HepG2 (cell line): ENCODE results near the gene MAGI1. TPM values are rescaled to one million over a fixed set of nuclear protein-coding genes. Genes with fewer than 3 reads are reported as not detected.

Source experiments
- ATAC-seq: fragments of 200-7000 bp; cut with Tn5 transposase; 3 replicates; pipeline ENCODE4 v1.9.1; 2020; ENCODE audit warnings: mild to moderate bottlenecking, moderate library complexity
- BruUV-seq: library from RNA; stranded (reverse); fragments of 400-500 nt; replicated peaks from 2 replicates; lab custom pipeline; 2021; lab: Mats Ljungman, UMichigan
- CTCF ChIA-PET: fragments of 300-600 bp; formaldehyde crosslinking; extraction: SDS; loops from one replicate; lab custom pipeline; 2021; ENCODE audit warnings: low total read pairs, inconsistent platforms, low intra/inter-chr PET ratio; lab: Yijun Ruan, JAX
- POLR2A ChIA-PET: fragments of 350-600 bp; sonication (Branson Sonifier 250); formaldehyde crosslinking; loops from one replicate; lab custom pipeline; 2020; ENCODE audit warnings: antibody characterized with exemption, inconsistent platforms; lab: Yijun Ruan, JAX
- DNase-seq: peaks from one replicate; pipeline ENCODE4 v3.0.0-alpha.2; 2015; ENCODE audit warnings: low spot score
- FAIRE-seq: peaks from 3 replicates; lab custom pipeline; 2011; peaks lifted over from hg19 to GRCh38; lab: Jason Lieb, UNC
- H2AFZ ChIP-seq: one replicate; pipeline ENCODE4 v1.6.1; 2011; ENCODE audit warnings: low read length, inconsistent platforms
- H3K27ac ChIP-seq: fragments of 300-600 bp; 3 replicates; pipeline ENCODE4 v1.8.0; 2011; ENCODE audit warnings: mixed run types, mild to moderate bottlenecking, mixed read lengths, low read length, inconsistent platforms; ENCODE audit not compliant: insufficient read depth; ENCODE audit errors: extremely low read length
- H3K27me3 ChIP-seq, 2 experiments: fragments of 200-600 bp in 1 of 2; 2 replicates in 1 of 2; 3 replicates in 1 of 2; pipeline versions ENCODE4 v1.6.0 to v1.8.0; 2011; ENCODE audit warnings: low read length in 2 of 2, mild to moderate bottlenecking in 2 of 2, moderate library complexity in 2 of 2, inconsistent platforms in 1 of 2; ENCODE audit not compliant: insufficient read depth in 2 of 2, control insufficient read depth in 1 of 2
- H3K36me3 ChIP-seq, 2 experiments: fragments of 200-600 bp in 1 of 2; replicated peaks in 1 of 2; 2 replicates in 1 of 2; 3 replicates in 1 of 2; pipeline versions ENCODE4 v1.5.1 to v1.8.0; 2011; ENCODE audit warnings: low read length in 2 of 2, inconsistent platforms in 1 of 2; ENCODE audit not compliant: insufficient read depth in 2 of 2, control insufficient read depth in 1 of 2
- H3K4me1 ChIP-seq: 2 replicates; pipeline ENCODE4 v1.5.1; 2012; ENCODE audit warnings: low read length, inconsistent platforms; ENCODE audit not compliant: insufficient read depth
- H3K4me2 ChIP-seq: 2 replicates; pipeline ENCODE4 v1.6.0; 2011; ENCODE audit warnings: low read depth, low read length, inconsistent platforms
- H3K4me3 ChIP-seq, 3 experiments: fragments of 200-600 bp in 1 of 3; sonication (generic), shearing (Covaris generic) in 1 of 3; replicated peaks in 1 of 3; 2 replicates each; pipeline ENCODE4 v1.5.1; 2011 to 2016; ENCODE audit warnings: low read length in 3 of 3, inconsistent platforms in 2 of 3, low read depth in 2 of 3, mild to moderate bottlenecking in 2 of 3, control low read depth in 1 of 3, mixed read lengths in 1 of 3; ENCODE audit not compliant: insufficient read depth in 1 of 3
- H3K79me2 ChIP-seq: one replicate; pipeline ENCODE4 v1.6.1; 2011; ENCODE audit warnings: low read length, inconsistent platforms; ENCODE audit not compliant: insufficient read depth
- H3K9ac ChIP-seq: 2 replicates; pipeline ENCODE4 v1.6.0; 2011; ENCODE audit warnings: mild to moderate bottlenecking, low read depth, low read length, inconsistent platforms; ENCODE audit not compliant: insufficient read depth
- H3K9me3 ChIP-seq: 2 replicates; pipeline ENCODE4 v1.5.1; 2012; ENCODE audit warnings: mild to moderate bottlenecking, low read length
- H4K20me1 ChIP-seq: 2 replicates; pipeline ENCODE4 v1.6.0; 2011; ENCODE audit warnings: inconsistent platforms, mild to moderate bottlenecking, low read length, moderate library complexity; ENCODE audit not compliant: insufficient read depth
- KLF16 ChIP-seq, 2 experiments: sonication (generic) in 1 of 2; formaldehyde crosslinking in 1 of 2; IDR thresholded peaks; 2 replicates each; pipeline versions ENCODE4 v1.6.1 to v1.8.0; 2016 to 2023; ENCODE audit warnings: missing genetic modification reagents in 2 of 2, missing compliant biosample characterization in 1 of 2
- POGZ ChIP-seq: sonication (generic); formaldehyde crosslinking; IDR thresholded peaks from 2 replicates; pipeline ENCODE4 v1.4.0; 2020; ENCODE audit warnings: mild to moderate bottlenecking, missing genetic modification reagents
- SRF ChIP-seq: IDR thresholded peaks from 2 replicates; pipeline ENCODE4 v1.6.1; 2011; ENCODE audit warnings: mild to moderate bottlenecking, low read depth, low read length, moderate library complexity
- TCF7 ChIP-seq: sonication (generic); IDR thresholded peaks from 2 replicates; pipeline ENCODE4 v1.6.1; 2016; ENCODE audit warnings: antibody characterized with exemption, low read depth
- WIZ ChIP-seq: sonication (generic); formaldehyde crosslinking; IDR thresholded peaks from 2 replicates; pipeline ENCODE4 v1.5.1; 2020; ENCODE audit warnings: mild to moderate bottlenecking, missing genetic modification reagents
- ZNF138 ChIP-seq: sonication (generic); formaldehyde crosslinking; IDR thresholded peaks from 2 replicates; pipeline ENCODE4 v1.5.0; 2020; ENCODE audit warnings: mild to moderate bottlenecking, low read depth, missing genetic modification reagents
- ZNF672 ChIP-seq: sonication (generic); formaldehyde crosslinking; IDR thresholded peaks from 2 replicates; pipeline ENCODE4 v1.8.1; 2022; ENCODE audit warnings: missing genetic modification reagents
- WGBS: methylation state at CpG from one replicate; pipeline ENCODE4 v1.1.6; 2017; ENCODE audit warnings: low lambda C conversion rate; 5-methylcytosine and 5-hydroxymethylcytosine counted together
- in situ Hi-C: cut with HindIII; loops from 2 replicates; pipeline ENCODE4 v1.10.0; 2017; ENCODE audit warnings: low pct_unique_long_range_greater_than_20kb; ENCODE audit not compliant: extremely low pct_ligation_motif_present
- intact Hi-C: fragments of 100-400 bp; cut with micrococcal nuclease; formaldehyde crosslinking; loops from one replicate; pipeline ENCODE4 v1.10.0; 2022; ENCODE audit not compliant: unreplicated experiment
- polyA plus RNA-seq, 8 experiments: library from polyadenylated mRNA; depleted of rRNA in 3 of 8; stranded (reverse) in 7 of 8; unstranded in 1 of 8; fragments of >200 nt; fragmentation: Illumina TruSeq in 4 of 8; extraction: Trizol in 4 of 8; gene quantifications; 2 replicates each; pipeline versions ENCODE4 v1.2.1 to v1.2.3, GENCODE V29; 2011 to 2016; ENCODE audit warnings: low read depth in 4 of 8, missing spikeins in 1 of 8, mixed read lengths in 1 of 8; ENCODE audit not compliant: insufficient read depth in 1 of 8
- total RNA-seq, 5 experiments: library from RNA; depleted of rRNA; stranded (reverse); fragments of >200 nt; fragmentation: Illumina TruSeq; extraction: Trizol; gene quantifications; 2 replicates each; pipeline ENCODE4 v1.2.3, GENCODE V29; 2016; ENCODE audit warnings: low read depth in 1 of 5
- TF ChIP-seq, protein P1 (sequence below): IDR thresholded peaks from 2 replicates; pipeline ENCODE4 v1.6.1; 2016
- TF ChIP-seq, protein P2 (sequence below): IDR thresholded peaks from 2 replicates; pipeline ENCODE4 v1.6.1; 2016; ENCODE audit warnings: missing genetic modification reagents, missing compliant biosample characterization
- TF ChIP-seq, protein P3 (sequence below), 2 experiments: IDR thresholded peaks; 2 replicates each; pipeline ENCODE4 v1.6.1; 2011 to 2012; ENCODE audit warnings: low read length in 2 of 2, borderline replicate concordance in 1 of 2, low read depth in 1 of 2, mild to moderate bottlenecking in 1 of 2, moderate library complexity in 1 of 2

Gene MAGI1
- total and polyA plus RNA-seq, 2 of the 13 experiments (the other 11 are each of a cell fraction or from before 2014, with no cell fraction given), result 22.2 to 26.0 TPM

DNA sequence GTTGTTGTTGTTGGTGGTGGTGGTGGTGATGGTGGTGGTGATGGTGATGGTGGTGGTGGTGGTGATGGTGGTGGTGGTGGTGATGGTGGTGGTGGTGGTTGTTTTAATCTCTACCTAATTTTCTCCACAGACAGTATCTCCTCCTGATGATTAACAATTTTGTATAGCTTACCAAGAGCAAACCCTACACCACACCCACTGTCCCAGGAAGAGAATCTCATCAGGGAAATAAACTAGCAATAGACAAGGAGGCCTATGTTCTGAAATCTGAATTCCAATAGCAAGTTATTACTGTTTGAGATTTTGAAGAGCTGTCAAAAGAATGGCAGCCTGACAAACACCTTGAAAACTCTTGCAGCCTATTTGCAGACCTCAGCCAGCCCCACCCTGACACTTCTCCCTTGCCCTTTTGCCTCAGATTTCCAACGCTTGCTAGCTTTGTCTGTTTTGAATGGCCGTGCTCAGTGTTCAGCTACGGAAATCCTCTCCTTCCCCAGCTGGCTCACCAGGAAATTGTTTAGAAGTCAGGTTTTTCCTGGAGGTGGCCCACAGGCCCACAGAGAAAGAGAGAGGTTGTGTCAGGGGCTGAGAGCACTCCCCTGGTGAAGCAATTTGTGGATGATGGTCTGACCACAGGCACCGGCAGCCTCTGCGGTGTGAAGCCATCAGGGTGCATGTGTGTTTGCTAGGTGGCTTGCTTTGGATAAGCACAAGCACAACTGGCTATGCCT is 101.6 kb downstream of the MAGI1 start:
- Histone ChIP-seq H3K27ac (no peak overlapping the region), H2AFZ (no peak overlapping the region), H3K9me3 (no peaks in the 10 kb centered on the region), H3K79me2 (peaks cover 76% of the 10 kb centered on the region), H4K20me1 (0 out of 2 replicates have a peak, but pooled peaks cover 9% of the 10 kb centered on the region), H3K27me3 (no peaks in the 10 kb centered on the region), H3K4me2 (no peak overlapping the region), H3K9ac (no peak overlapping the region)
- CTCF ChIA-PET, result no interaction called here
- no peak for ATAC-seq
- no peak for DNase-seq
- 96% methylated on average over 5 of the region's 5 CpGs for WGBS
- BruUV-seq, result no TSS peak
- in situ Hi-C loops, result no loop called here
- no peak for FAIRE-seq
- TF ChIP-seq, protein P1, sequence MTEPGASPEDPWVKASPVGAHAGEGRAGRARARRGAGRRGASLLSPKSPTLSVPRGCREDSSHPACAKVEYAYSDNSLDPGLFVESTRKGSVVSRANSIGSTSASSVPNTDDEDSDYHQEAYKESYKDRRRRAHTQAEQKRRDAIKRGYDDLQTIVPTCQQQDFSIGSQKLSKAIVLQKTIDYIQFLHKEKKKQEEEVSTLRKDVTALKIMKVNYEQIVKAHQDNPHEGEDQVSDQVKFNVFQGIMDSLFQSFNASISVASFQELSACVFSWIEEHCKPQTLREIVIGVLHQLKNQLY (CRISPR knock-in tag), result no peak
- TF ChIP-seq, protein P2, sequence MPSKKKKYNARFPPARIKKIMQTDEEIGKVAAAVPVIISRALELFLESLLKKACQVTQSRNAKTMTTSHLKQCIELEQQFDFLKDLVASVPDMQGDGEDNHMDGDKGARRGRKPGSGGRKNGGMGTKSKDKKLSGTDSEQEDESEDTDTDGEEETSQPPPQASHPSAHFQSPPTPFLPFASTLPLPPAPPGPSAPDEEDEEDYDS, result no peak
- TF ChIP-seq TCF7 (no peak), ZNF138 (CRISPR knock-in tag) (no peak), POGZ (CRISPR knock-in tag) (no peak), KLF16 (CRISPR knock-in tag; IDR thresholded peaks at IDR 0.05) (no peak)
- TF ChIP-seq, all 625 proteins: peak for 0
- Histone ChIP-seq H3K36me3 (no peaks in the 10 kb centered on the region; a peak in 1 of 5 replicates), H3K4me3 (no peak overlapping the region), H3K4me1 (peaks cover 28% of the 10 kb centered on the region)
- POLR2A ChIA-PET, result no interaction called here
- intact Hi-C loops, result no loop called here

DNA sequence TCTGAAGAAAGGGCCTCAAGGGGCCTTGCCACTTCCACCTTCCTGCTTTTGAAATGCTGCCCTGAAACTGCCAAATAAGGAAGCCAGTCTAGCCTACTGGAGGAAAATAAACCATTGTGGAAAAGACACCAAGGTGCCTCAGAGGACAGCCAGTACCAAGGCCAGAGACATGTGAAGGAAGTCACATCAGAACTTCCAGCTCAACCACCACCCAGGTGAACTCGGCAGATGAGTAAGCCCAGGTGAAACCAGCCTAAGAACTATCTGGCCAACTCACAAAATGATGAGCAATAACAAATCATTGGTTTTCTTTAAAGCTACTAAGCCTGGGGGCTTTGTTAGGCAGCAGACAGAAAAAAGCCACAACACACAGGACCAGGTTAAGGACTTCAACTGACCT is 103.0 kb downstream of the MAGI1 start:
- WGBS, result 100% methylated on average over 1 of the region's 1 CpG
- H3K9ac ChIP-seq, result no peak overlapping the region
- peaks cover 37% of the 10 kb centered on the region for H3K4me1 ChIP-seq
- H3K9me3 ChIP-seq, result no peaks in the 10 kb centered on the region
- no peak for FAIRE-seq
- no peak for DNase-seq
- in situ Hi-C loops, result no loop called here
- BruUV-seq, result no TSS peak
- 0 out of 2 replicates have a peak, but pooled peaks cover 9% of the 10 kb centered on the region for H4K20me1 ChIP-seq
- H3K27me3 ChIP-seq, result no peaks in the 10 kb centered on the region
- ATAC-seq, result no peak
- POLR2A ChIA-PET, result interaction anchor here (1.4 kb wide), 1 partner anchor 18 kb away, joined by 3 read pairs; no protein-coding TSS in a partner anchor
- intact Hi-C loops, result no loop called here
- H3K36me3 ChIP-seq, result no peaks in the 10 kb centered on the region; a peak in 1 of 5 replicates
- CTCF ChIA-PET, result no interaction called here
- no peak overlapping the region for H2AFZ ChIP-seq
- peaks cover 77% of the 10 kb centered on the region for H3K79me2 ChIP-seq
- H3K4me3 ChIP-seq, result no peak overlapping the region
- TF ChIP-seq ZNF672 (no peak), WIZ (CRISPR knock-in tag) (no peak), SRF (0 out of 2 replicates have a peak, but pooled peaks have one; percentile 26)
- TF ChIP-seq, protein P3, sequence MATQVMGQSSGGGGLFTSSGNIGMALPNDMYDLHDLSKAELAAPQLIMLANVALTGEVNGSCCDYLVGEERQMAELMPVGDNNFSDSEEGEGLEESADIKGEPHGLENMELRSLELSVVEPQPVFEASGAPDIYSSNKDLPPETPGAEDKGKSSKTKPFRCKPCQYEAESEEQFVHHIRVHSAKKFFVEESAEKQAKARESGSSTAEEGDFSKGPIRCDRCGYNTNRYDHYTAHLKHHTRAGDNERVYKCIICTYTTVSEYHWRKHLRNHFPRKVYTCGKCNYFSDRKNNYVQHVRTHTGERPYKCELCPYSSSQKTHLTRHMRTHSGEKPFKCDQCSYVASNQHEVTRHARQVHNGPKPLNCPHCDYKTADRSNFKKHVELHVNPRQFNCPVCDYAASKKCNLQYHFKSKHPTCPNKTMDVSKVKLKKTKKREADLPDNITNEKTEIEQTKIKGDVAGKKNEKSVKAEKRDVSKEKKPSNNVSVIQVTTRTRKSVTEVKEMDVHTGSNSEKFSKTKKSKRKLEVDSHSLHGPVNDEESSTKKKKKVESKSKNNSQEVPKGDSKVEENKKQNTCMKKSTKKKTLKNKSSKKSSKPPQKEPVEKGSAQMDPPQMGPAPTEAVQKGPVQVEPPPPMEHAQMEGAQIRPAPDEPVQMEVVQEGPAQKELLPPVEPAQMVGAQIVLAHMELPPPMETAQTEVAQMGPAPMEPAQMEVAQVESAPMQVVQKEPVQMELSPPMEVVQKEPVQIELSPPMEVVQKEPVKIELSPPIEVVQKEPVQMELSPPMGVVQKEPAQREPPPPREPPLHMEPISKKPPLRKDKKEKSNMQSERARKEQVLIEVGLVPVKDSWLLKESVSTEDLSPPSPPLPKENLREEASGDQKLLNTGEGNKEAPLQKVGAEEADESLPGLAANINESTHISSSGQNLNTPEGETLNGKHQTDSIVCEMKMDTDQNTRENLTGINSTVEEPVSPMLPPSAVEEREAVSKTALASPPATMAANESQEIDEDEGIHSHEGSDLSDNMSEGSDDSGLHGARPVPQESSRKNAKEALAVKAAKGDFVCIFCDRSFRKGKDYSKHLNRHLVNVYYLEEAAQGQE (IDR thresholded peaks at IDR 0.05; ENCODE audit: borderline replicate concordance in 1 of 2, low read depth in 1 of 2, low read length in 2 of 2), result peak in 1 of 2 experiments; percentile 83; a peak in 2 of 4 replicates
- H3K4me2 ChIP-seq, result no peak overlapping the region
- H3K27ac ChIP-seq, result no peak overlapping the region
